ENCODE results near the gene NAA10. TPM values are rescaled to one million over a fixed set of nuclear protein-coding genes. Genes with fewer than 3 reads are reported as not detected.

NAA10 gene
- total RNA-seq, 4 donors from 2014 or later, result 89.3 to 106 (median 95.4) TPM

DNA sequence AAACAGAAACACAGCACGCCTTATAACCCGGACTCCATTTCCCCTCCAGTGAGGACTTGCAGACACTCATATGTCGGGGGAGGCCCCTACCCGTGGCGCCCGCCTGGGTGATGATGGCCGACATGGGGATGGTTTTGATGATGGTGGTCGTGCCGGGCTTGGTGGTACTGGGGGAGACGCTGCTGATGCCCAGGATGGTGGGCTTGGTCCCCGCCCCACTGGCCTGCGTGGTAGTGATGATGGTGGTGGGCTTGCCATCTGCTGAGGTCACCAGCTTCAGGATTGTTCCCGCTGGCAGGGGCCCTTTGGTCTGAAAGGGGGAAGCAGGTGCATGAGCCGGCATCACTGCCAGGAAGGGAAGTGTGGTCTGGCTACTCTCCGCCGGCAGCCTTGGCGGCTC lies 22.4 kb upstream of the NAA10 start:
- Histone ChIP-seq H3K4me1 (peaks cover 5 to 36% (median 34%) of the 10 kb centered on the region in 4 donors), H3K27me3 (no peaks in the 10 kb centered on the region), H3K36me3 (peaks cover 19 to 99% (median 86%) of the 10 kb centered on the region in 4 donors), H3K27ac (replicated peaks in 1 of 4) (peak overlapping the region in 3 of 4 donors; percentile 41 to 88 (median 82)), H3K4me3 (no peak overlapping the region), H3K9me3 (no peaks in the 10 kb centered on the region)
- DNase-seq (ENCODE audit: extremely low spot score), result no peak
- WGBS, result 96% methylated on average over 14 of the region's 17 CpGs
- no peak for TF ChIP-seq POLR2AphosphoS5 (IDR thresholded peaks at IDR 0.05)
- TF ChIP-seq, protein P1, sequence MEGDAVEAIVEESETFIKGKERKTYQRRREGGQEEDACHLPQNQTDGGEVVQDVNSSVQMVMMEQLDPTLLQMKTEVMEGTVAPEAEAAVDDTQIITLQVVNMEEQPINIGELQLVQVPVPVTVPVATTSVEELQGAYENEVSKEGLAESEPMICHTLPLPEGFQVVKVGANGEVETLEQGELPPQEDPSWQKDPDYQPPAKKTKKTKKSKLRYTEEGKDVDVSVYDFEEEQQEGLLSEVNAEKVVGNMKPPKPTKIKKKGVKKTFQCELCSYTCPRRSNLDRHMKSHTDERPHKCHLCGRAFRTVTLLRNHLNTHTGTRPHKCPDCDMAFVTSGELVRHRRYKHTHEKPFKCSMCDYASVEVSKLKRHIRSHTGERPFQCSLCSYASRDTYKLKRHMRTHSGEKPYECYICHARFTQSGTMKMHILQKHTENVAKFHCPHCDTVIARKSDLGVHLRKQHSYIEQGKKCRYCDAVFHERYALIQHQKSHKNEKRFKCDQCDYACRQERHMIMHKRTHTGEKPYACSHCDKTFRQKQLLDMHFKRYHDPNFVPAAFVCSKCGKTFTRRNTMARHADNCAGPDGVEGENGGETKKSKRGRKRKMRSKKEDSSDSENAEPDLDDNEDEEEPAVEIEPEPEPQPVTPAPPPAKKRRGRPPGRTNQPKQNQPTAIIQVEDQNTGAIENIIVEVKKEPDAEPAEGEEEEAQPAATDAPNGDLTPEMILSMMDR (IDR thresholded peaks at IDR 0.05), result no peak
- no peak for TF ChIP-seq POLR2A (IDR thresholded peaks at IDR 0.05; ENCODE audit: low read depth)
- TF ChIP-seq EP300 (IDR thresholded peaks at IDR 0.05), result no peak
- intact Hi-C loops (cut with DNase I), result no loop called here

DNA sequence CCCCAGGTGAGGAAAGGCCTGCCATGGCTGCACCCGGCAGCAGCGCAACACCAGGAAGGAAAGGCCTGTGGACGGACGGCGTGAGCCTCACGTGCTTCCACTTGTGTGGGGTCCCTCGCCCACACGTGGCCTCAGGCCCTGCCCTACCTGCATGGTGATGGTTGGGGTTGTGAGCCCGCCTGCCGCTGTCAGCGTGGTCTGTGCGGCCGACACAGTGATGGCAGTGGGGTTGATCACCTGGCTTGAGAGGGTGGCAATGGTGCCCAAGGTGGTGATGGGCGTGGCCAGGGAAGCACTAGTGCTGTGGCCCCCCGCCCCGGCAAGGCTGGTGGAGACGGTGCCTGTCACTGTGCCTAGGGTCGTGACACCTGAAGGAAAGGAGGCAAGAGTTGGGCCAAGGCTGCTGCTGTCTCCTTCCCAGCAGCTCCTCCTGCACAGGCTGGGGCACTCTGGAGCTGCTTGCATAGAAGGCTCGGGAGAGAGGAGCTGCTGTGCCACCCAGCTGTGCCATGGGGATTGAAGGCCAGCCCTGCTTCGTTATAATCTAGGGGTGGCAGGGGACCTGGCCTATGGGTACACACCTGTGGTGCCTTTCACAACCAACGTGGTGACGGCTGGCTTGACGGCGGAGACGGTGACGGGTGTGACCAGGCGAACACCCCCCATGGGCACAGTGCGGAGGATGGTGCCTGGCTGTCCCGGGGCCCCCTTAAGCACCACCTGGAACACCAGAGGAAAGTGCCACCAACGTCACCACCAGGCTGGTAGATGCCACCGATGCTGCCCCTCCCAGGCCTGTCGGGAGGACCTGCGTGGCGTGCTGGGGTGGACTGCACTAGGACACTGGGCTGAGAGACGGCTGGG lies 21.4 kb upstream of the NAA10 start:
- Histone ChIP-seq H3K36me3 (peaks cover 19 to 99% (median 86%) of the 10 kb centered on the region in 4 donors), H3K4me3 (no peak overlapping the region), H3K27ac (replicated peaks in 1 of 4) (peak overlapping the region in 3 of 4 donors; percentile 41 to 88 (median 82)), H3K9me3 (no peaks in the 10 kb centered on the region), H3K4me1 (peaks cover 5 to 44% (median 41%) of the 10 kb centered on the region in 4 donors), H3K27me3 (no peaks in the 10 kb centered on the region)
- TF ChIP-seq, protein P1 (IDR thresholded peaks at IDR 0.05), result no peak
- TF ChIP-seq POLR2AphosphoS5 (IDR thresholded peaks at IDR 0.05) (no peak), EP300 (IDR thresholded peaks at IDR 0.05) (no peak), POLR2A (IDR thresholded peaks at IDR 0.05; ENCODE audit: low read depth) (no peak)
- intact Hi-C loops (cut with DNase I), result no loop called here
- DNase-seq (ENCODE audit: extremely low spot score), result no peak
- 84% methylated on average over 25 of the region's 35 CpGs for WGBS

DNA sequence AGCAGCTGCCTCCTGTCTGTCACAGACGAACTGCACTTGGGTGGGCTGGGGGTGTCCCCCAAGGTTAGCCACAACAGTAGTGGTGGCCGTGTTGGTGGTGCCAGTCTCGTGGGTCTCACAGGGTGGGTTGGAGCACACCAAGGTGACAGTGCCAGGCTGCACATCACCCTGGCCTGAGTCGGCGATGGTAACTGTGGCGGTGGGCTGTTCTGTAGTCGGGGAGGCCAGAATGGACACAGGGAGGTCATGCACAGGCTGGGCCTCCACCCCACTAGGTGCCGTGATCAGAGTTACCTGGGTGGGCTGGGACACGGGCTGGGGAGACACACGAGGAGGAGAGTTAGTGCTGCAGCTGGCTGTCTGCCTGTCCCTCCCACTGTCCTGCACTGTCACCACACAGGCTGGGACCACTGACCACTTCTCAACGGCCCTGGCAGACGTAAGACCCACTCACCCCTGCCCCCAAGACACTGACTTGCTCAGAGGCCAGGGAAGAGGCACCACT lies 20.4 kb upstream of the NAA10 start:
- no peaks in the 10 kb centered on the region for H3K27me3 ChIP-seq
- H3K27ac ChIP-seq (replicated peaks in 1 of 4), result peak overlapping the region in 3 of 4 donors; percentile 82 to 88 (median 84)
- TF ChIP-seq, protein P1 (IDR thresholded peaks at IDR 0.05), result no peak
- TF ChIP-seq POLR2A (IDR thresholded peaks at IDR 0.05; ENCODE audit: low read depth) (no peak), EP300 (IDR thresholded peaks at IDR 0.05) (no peak), POLR2AphosphoS5 (IDR thresholded peaks at IDR 0.05) (no peak)
- 60% methylated on average over 1 of the region's 12 CpGs for WGBS
- no peak for DNase-seq (ENCODE audit: extremely low spot score)
- intact Hi-C loops (cut with DNase I), result no loop called here
- H3K9me3 ChIP-seq, result no peaks in the 10 kb centered on the region
- peaks cover 5 to 54% (median 46%) of the 10 kb centered on the region in 4 donors for H3K4me1 ChIP-seq
- peaks cover 23 to 99% (median 86%) of the 10 kb centered on the region in 4 donors for H3K36me3 ChIP-seq
- H3K4me3 ChIP-seq, result no peak overlapping the region

DNA sequence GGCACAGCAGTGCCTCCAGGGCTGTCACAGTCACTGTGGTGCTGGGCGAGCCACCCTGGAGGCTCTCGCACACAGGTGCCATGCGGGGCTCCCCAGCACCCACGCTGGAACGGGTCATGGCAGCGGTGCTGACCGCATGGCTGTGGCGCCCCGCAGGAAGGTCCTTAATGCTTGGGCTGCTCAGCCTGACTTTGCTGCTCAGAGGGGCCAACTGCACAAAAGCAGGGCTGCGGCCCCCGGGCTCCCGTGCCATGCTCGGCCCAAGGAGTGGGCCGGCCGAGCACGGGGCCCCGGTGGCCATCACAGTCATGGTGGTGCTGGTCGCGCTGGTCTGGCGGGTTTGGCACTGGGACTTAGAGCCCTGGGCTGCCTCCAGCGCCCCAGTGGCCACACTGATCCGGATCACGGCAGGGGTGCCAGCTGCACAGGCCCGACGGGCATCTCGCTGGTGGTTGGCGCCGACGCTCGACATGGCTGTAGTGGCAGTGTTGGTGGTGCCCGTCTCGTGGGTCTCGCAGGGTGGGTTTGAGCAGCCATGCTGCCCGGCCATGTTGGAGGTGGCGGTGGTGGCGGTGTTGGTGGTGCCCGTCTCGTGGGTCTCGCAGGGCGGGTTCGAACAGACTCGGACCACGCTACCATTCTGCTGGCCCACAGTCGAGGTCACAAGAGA lies 19.9 kb upstream of the NAA10 start:
- WGBS, result 100% methylated on average over 6 of the region's 44 CpGs
- H3K27ac ChIP-seq (replicated peaks in 1 of 4), result peak overlapping the region; percentile 82 to 88 (median 85)
- no peak for DNase-seq (ENCODE audit: extremely low spot score)
- H3K36me3 ChIP-seq, result peaks cover 22 to 99% (median 86%) of the 10 kb centered on the region in 4 donors
- TF ChIP-seq POLR2A (IDR thresholded peaks at IDR 0.05; ENCODE audit: low read depth) (no peak), EP300 (IDR thresholded peaks at IDR 0.05) (no peak), POLR2AphosphoS5 (IDR thresholded peaks at IDR 0.05) (no peak)
- TF ChIP-seq, protein P1 (IDR thresholded peaks at IDR 0.05), result no peak
- peak overlapping the region in 3 of 4 donors; percentile 38 to 45 (median 45) for H3K4me3 ChIP-seq
- H3K4me1 ChIP-seq, result peaks cover 5 to 60% (median 52%) of the 10 kb centered on the region in 4 donors
- H3K27me3 ChIP-seq, result no peaks in the 10 kb centered on the region
- intact Hi-C loops (cut with DNase I), result no loop called here
- H3K9me3 ChIP-seq, result no peaks in the 10 kb centered on the region

Measured in esophagus muscularis mucosa (tissue), 4 donors.